GM12878 (cell line): ENCODE measurements around the gene PROCA1. TPM values are rescaled to one million over a fixed set of nuclear protein-coding genes. Genes with fewer than 3 reads are reported as not detected.

Experiments used
- ATAC-seq: fragments of 200-7000 bp; cut with Tn5 transposase; 3 replicates; pipeline ENCODE4 v1.9.1; 2020; ENCODE audit warnings: mild to moderate bottlenecking, moderate library complexity
- BruUV-seq: library from RNA; stranded (reverse); fragments of 400-500 nt; replicated peaks from 2 replicates; lab custom pipeline; 2021; lab: Mats Ljungman, UMichigan
- CTCF ChIA-PET: fragments of 300-600 bp; sonication (Branson Sonifier 250); formaldehyde crosslinking; extraction: SDS; loops from one replicate; lab custom pipeline; 2021; ENCODE audit warnings: inconsistent platforms; lab: Yijun Ruan, JAX
- POLR2A ChIA-PET: fragments of 350-600 bp; formaldehyde crosslinking; extraction: SDS; loops from one replicate; lab custom pipeline; 2021; ENCODE audit warnings: inconsistent platforms; lab: Charles Lee
- RAD21 ChIA-PET: fragments of 300-600 bp; sonication (Branson Sonifier 250); formaldehyde crosslinking; loops from one replicate; lab custom pipeline; 2023; ENCODE audit warnings: antibody characterized with exemption; ENCODE audit not compliant: unreplicated experiment; lab: Charles Lee
- SMC1A ChIA-PET: fragments of 300-600 bp; sonication (Branson Sonifier 250); formaldehyde crosslinking; loops from one replicate; lab custom pipeline; 2023; ENCODE audit not compliant: unreplicated experiment, uncharacterized antibody; lab: Charles Lee
- DNase-seq: peaks from one replicate; pipeline ENCODE4 v3.0.0-alpha.2; 2011; ENCODE audit warnings: low read depth, low spot score
- FAIRE-seq: peaks from 3 replicates; lab custom pipeline; 2011; peaks lifted over from hg19 to GRCh38; lab: Jason Lieb, UNC
- H2AFZ ChIP-seq: 2 replicates; pipeline ENCODE4 v1.6.0; 2011; ENCODE audit warnings: low read depth, low read length, control low read depth; ENCODE audit not compliant: control insufficient read depth
- H3K27ac ChIP-seq: 2 replicates; pipeline ENCODE4 v1.5.1; 2011; ENCODE audit warnings: control low read depth; ENCODE audit not compliant: control insufficient read depth, insufficient read depth
- H3K27me3 ChIP-seq, 2 experiments: replicated peaks in 1 of 2; 2 replicates each; pipeline versions ENCODE4 v1.6.0 to v1.6.1; 2011; ENCODE audit warnings: low read length in 1 of 2; ENCODE audit not compliant: control insufficient read depth in 2 of 2, insufficient read depth in 2 of 2
- H3K36me3 ChIP-seq, 2 experiments: 2 replicates each; pipeline ENCODE4 v1.5.1; 2011; ENCODE audit warnings: low read length in 1 of 2; ENCODE audit not compliant: control insufficient read depth in 2 of 2, insufficient read depth in 2 of 2
- H3K4me1 ChIP-seq: 2 replicates; pipeline ENCODE4 v1.6.1; 2011; ENCODE audit warnings: mild to moderate bottlenecking, low read length, moderate library complexity, mixed read lengths; ENCODE audit not compliant: control insufficient read depth, insufficient read depth
- H3K4me2 ChIP-seq: 2 replicates; pipeline ENCODE4 v1.6.0; 2011; ENCODE audit warnings: control low read depth; ENCODE audit not compliant: control insufficient read depth, insufficient read depth
- H3K4me3 ChIP-seq: fragments of 200-600 bp; sonication (generic); 2 replicates; pipeline ENCODE4 v1.5.1; 2016
- H3K79me2 ChIP-seq: 2 replicates; pipeline ENCODE4 v1.6.0; 2011; ENCODE audit warnings: low read length; ENCODE audit not compliant: control insufficient read depth, insufficient read depth
- H3K9ac ChIP-seq: 2 replicates; pipeline ENCODE4 v1.8.0; 2011; ENCODE audit warnings: low read length, control low read depth, mixed read lengths; ENCODE audit not compliant: control insufficient read depth, insufficient read depth
- H3K9me3 ChIP-seq: replicated peaks from 3 replicates; pipeline ENCODE4 v1.5.1; 2011; ENCODE audit warnings: mild to moderate bottlenecking, low read length; ENCODE audit not compliant: control insufficient read depth, insufficient read depth
- H4K20me1 ChIP-seq: 2 replicates; pipeline ENCODE4 v1.6.0; 2011; ENCODE audit not compliant: control insufficient read depth, insufficient read depth
- NRF1 ChIP-seq: conservative IDR thresholded peaks from 2 replicates; pipeline ENCODE4 v1.6.1; 2011; ENCODE audit warnings: mild to moderate bottlenecking, low read depth, low read length, improper control_type of control experiment
- RBBP5 ChIP-seq: fragments of 200-600 bp; sonication (generic); conservative IDR thresholded peaks from 2 replicates; pipeline ENCODE4 v1.6.1; 2016
- YY1 ChIP-seq: IDR thresholded peaks from 2 replicates; pipeline ENCODE4 v1.6.1; 2011; ENCODE audit warnings: low read depth, mild to moderate bottlenecking, low read length
- ZNF274 ChIP-seq: IDR thresholded peaks from one replicate; pipeline ENCODE4 v1.8.0; 2011; ENCODE audit not compliant: insufficient read length, insufficient read depth
- ZNF622 ChIP-seq: fragments of 450-650 bp; IDR thresholded peaks from 2 replicates; pipeline ENCODE4 v1.6.1; 2017; ENCODE audit warnings: mild to moderate bottlenecking, inconsistent platforms
- WGBS: methylation state at CpG from one replicate; pipeline ENCODE4 v1.1.6; 2016; ENCODE audit warnings: low lambda C conversion rate; ENCODE audit not compliant: insufficient replicate concordance, insufficient coverage; ENCODE audit errors: missing lambda C conversion rate; 5-methylcytosine and 5-hydroxymethylcytosine counted together
- in situ Hi-C: fragments of 300-500 bp; cut with MboI; formaldehyde crosslinking; loops from 9 replicates; pipeline ENCODE4 v1.14.3; 2018; ENCODE audit warnings: mixed read lengths
- intact Hi-C: fragments of 100-400 bp; cut with micrococcal nuclease; formaldehyde crosslinking; loops from one replicate; pipeline ENCODE4 v1.14.2; 2022; ENCODE audit not compliant: unreplicated experiment
- polyA plus RNA-seq, 11 experiments: library from polyadenylated mRNA; depleted of rRNA in 4 of 11; unstranded in 6 of 11; stranded (reverse) in 5 of 11; fragments of >200 nt; fragmentation: Nextera tagmentation in 4 of 11; fragmentation: Illumina TruSeq in 1 of 11; extraction: Ambion mirVana in 4 of 11; extraction: Trizol in 1 of 11; gene quantifications; 1 replicate in 1 of 11; 2 replicates in 10 of 11; pipeline versions ENCODE4 v1.2.1 to v1.2.3, GENCODE V29; 2011 to 2016; ENCODE audit warnings: inconsistent platforms in 2 of 11, missing spikeins in 2 of 11, low read depth in 1 of 11
- total RNA-seq, 4 experiments: library from RNA; depleted of rRNA in 3 of 4; stranded (reverse); fragments of >200 nt in 3 of 4; fragmentation: Illumina TruSeq in 1 of 4; extraction: Trizol in 1 of 4; gene quantifications; 2 replicates each; pipeline versions ENCODE4 v1.2.1 to v1.2.3, GENCODE V29; 2013 to 2021
- TF ChIP-seq, protein P1 (sequence below): IDR thresholded peaks from 2 replicates; pipeline ENCODE4 v1.6.1; 2011; ENCODE audit warnings: borderline replicate concordance, low read depth, mild to moderate bottlenecking, moderate library complexity, mixed read lengths, low read length; ENCODE audit not compliant: insufficient read depth; ENCODE audit errors: extremely low read length

Gene PROCA1
- total and polyA plus RNA-seq, 10 of the 15 experiments (the other 5 are each of a cell fraction or from before 2014, with no cell fraction given), result 0.35 to 4.8 (median 1.4) TPM

GRCh38 chr17:28734712-28735241 lies 23.1 kb upstream of the PROCA1 start (continued):
- TF ChIP-seq, protein P1, sequence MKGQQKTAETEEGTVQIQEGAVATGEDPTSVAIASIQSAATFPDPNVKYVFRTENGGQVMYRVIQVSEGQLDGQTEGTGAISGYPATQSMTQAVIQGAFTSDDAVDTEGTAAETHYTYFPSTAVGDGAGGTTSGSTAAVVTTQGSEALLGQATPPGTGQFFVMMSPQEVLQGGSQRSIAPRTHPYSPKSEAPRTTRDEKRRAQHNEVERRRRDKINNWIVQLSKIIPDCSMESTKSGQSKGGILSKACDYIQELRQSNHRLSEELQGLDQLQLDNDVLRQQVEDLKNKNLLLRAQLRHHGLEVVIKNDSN, result no peak
- TF ChIP-seq YY1, result no peak

DNA sequence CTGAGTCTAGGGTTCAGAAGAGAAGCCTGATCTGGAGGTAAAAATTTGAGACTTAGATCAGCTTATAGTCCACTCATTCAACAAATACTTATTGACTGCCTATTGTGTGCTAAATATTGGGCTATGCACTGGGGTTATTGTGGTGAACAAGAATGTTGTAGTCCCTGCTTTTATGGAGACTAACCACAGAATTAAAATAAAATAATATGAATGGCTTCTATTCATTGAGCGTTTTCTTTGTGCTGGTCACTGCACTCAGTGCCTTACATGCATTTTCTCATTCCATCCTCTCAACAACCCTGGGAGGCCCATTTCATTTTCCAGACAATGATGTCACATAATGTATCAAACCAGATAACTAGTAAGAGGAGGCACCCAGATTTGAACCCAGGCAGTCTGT lies 21.7 kb upstream of the PROCA1 start:
- peaks cover 6% of the 10 kb centered on the region; the same call in 2 of the 3 replicates for H3K9me3 ChIP-seq
- ChIA-PET CTCF (interaction anchor here (1.3 kb wide), 1 partner anchor 16 kb away, joined by 4 read pairs; no protein-coding TSS in a partner anchor), SMC1A (interaction anchor here (1.1 to 11.3 kb wide), 2 partner anchors 12 to 22 kb away, joined by 3 to 326 read pairs; partner anchors contain the start of genes PROCA1 and TRAF4), RAD21 (interaction anchor here (1.0 kb wide), 1 partner anchor 18 kb away, joined by 3 read pairs; no protein-coding TSS in a partner anchor), POLR2A (interaction anchor here (0.6 to 17.2 kb wide), 3 partner anchors 11 to 139 kb away, joined by 3 to 485 read pairs (median 4); partner anchors contain the start of gene TRAF4)
- H3K4me3 ChIP-seq, result no peak overlapping the region
- in situ Hi-C loops (loop anchor here (25.0 kb wide), 1 partner anchor 1271 kb away; the partner anchor contains the start of gene KSR1), intact Hi-C loops (no loop called here)
- peaks cover 0 to 3% of the 10 kb centered on the region in 2 experiments; a peak in 1 of 4 replicates for H3K36me3 ChIP-seq
- peaks cover 37% of the 10 kb centered on the region for H3K4me1 ChIP-seq
- no peak overlapping the region for H2AFZ ChIP-seq
- FAIRE-seq, result no peak
- no peak for TF ChIP-seq NRF1
- TF ChIP-seq RBBP5, result no peak
- no peak for TF ChIP-seq ZNF274
- no peak for TF ChIP-seq ZNF622
- no TSS peak for BruUV-seq
- no peaks in the 10 kb centered on the region for H3K27me3 ChIP-seq
- no peaks in the 10 kb centered on the region for H4K20me1 ChIP-seq
- H3K79me2 ChIP-seq, result peaks cover 6% of the 10 kb centered on the region
- 33% methylated on average over 1 of the region's 1 CpG for WGBS
- H3K27ac ChIP-seq, result no peak overlapping the region
- DNase-seq, result no peak
- no peak for ATAC-seq
- H3K4me2 ChIP-seq, result no peak overlapping the region
- no peak overlapping the region for H3K9ac ChIP-seq
